GM19035 (cell line): ENCODE results near the gene UBAP2L.
"Not testable (repeated sequence)": the region's sequence is repeated elsewhere in the genome, so short reads cannot be mapped to it uniquely, and the experiment has no call there.

Experiments
- ATAC-seq: cut with Tn5 transposase; IDR thresholded peaks from one replicate; pipeline ENCODE4 v1.9.1; 2021; ENCODE audit not compliant: unreplicated experiment

The UBAP2L gene

DNA sequence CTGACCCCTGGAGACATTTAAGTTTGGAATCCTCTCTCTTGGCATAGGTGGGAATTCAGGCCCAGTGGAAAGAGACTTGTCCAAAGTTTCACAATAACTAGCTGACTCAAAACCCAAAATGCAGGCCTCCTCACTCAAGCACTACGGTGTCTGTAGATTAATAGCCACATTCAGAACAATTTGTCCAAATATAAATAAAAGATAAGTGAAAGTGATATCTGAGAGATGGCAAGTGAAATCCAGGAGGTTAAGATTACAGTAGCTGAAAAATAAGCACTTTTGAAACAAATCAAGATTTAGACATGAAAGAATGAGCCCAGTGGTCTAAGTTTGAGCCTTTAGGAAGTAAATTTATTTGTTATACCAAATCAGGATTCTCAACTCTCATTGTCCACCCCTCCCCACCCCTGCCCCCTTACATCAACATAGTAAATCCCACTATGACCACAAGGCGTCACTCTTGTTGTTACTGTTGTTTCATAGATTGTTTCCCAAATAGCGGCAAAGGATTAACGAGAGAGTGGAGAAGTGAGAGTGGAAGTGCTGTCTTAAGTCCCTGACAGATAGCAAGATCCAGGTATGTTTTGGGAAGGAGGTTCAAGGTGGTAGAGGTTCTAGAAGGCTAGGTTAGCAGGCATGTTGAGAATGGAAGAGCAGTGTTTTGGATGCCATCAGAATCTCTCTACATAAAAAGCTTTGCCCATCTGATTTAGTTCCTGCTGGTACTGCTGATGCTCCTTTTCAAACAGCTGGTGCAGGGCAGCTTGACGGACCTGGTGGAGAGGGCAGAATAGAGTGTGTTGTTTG, 21.8 kb upstream of the UBAP2L start:
- ATAC-seq: no peak

DNA sequence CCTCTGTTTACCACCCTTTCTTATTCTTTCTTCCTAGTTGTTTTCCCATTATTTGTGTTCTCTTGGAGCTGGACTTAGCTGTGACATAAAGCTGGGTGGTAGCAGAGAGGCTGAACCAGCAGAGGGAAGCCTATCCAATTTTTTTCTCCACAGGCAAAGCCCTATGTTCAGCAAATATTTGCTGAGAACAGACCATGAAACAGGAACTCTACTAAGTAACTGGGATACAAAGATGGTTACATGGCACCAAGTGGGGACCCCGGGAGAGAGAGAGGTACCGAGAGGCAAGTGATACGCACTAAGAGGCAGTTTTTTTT, 21.2 kb upstream of the UBAP2L start:
- no peak for ATAC-seq

DNA sequence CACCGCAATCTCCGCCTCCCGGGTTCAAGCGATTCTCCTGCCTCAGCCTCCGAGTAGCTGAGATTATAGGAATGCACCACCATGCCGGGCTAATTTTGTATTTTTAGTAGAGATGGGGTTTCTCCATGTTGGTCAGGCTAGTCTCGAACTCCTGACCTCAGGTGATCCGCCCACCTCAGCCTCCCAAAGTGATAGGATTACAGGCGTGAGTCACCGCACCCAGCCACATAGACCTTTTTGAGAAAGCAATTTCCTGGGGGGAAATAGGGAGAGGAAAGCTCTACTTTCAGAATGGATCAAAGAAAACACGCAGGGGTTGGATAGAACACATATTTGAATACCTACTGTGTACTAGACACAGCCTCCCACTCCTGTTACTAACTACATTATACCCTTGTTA, 15.0 kb upstream of the UBAP2L start:
- ATAC-seq: not testable (repeated sequence)

DNA sequence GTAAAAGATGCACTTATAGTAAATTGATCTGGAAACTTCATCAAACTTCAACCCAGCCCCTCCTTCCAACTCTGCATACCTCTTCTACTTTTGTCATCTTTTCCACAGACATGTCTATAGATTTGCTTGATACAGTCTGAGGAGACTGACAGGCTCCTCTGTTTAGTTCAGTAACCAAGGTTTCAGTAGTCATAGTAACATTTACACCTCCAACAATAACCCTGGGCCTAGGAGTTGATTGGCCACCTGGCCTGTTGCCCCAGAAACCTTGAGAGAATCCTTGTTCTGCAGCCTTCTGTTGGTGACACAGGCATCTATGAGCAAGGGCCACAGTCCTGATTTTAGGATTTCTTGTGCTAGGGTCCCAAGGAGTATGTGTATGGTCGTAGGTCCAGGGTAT, 14.6 kb upstream of the UBAP2L start, which contains the start of gene CFAP141:
Gene CFAP141 (minus strand): TSS at position 138 of the 400 bp plus-strand sequence. CDS start 26 bp downstream, at position 112.
- no peak for ATAC-seq

DNA sequence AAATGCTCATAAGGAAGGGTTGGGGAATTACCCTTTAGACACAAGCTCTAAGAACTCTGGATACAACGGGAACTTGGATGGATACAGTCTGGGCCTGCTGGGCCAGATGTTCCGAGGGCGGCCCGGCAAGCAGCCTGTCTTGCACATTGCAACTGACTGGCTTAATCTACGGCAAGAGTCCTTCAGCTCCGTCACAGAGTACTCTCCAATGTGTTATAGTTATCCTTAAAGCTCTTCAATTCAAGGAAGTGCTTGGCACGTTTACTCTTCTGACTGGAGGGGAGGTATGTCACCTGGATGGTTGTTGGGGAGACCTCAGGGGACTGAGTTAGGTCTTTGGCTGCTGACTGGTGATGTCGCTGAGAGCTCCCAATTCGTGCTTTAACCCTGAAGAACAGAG, 13.5 kb upstream of the UBAP2L start:
- no peak for ATAC-seq

DNA sequence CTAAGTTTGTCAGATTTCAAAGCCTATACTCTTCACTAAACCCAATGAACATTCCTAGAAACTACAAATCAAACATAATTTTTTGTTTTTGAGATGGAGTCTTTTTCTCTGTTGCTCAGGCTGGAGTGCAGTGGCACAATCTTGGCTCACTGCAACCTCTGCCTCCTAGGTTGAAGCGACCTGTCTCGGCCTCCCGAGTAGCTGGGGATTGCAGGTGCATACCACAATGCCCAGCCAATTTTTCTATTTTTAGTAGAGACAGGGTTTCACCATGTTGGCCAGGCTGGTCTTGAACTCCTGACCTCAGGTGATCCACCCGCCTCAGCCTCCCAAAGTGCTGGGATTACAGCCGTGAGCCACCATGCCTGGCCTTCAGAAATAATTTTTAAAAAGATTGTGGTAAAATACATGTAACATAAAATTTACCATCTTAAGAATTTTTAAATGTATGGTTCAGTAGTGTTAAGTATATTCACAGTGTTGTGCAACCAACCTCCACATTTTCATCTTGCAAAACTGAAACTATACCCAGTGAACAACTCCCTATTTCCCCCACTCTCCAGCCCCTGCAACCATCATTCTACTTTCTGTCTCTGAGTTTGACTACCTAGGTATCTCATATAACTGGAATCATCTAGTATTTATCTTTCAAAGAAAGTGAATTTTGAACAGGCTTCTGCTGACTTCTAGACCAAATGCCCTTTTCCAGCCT, 11.9 kb upstream of the UBAP2L start:
- no peak for ATAC-seq

DNA sequence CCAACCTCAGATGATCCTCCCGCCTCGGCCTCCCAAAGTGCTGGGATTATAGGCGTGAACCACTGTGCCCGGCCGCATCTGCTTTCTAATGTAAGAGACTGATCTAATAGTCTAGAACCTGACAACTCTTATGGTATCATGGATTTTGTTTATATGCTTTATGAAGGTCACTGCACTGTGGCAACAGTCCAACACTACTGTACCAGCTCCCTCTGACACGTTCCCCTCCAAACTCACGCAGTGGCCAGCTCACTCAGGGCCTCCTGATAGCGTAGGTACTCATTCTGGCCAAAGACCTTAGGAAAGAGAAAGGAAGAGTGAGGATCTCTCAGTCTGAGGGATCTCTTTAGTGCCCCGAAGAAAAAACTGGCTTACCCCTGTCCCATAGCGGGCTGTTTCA, 8.7 kb upstream of the UBAP2L start:
- no peak for ATAC-seq

DNA sequence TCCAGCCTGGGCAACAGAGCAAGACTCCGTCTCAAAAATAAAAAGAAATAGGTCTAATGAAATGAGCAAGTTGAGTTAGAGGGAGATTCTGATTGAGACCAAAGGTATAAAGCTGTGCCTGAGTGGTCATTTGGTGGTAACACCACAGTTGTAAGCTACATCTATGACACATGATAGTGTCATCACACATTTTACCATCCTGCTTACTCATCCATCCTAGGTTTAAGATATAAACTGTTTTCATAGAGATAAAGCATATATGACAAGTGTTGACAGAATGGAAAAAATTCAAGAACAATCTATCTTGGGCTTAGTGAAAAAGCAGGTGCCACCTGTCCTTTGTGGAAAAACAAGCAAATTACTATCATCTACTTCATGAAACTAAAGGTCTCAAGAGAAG, 7.5 kb upstream of the UBAP2L start:
- ATAC-seq: no peak

DNA sequence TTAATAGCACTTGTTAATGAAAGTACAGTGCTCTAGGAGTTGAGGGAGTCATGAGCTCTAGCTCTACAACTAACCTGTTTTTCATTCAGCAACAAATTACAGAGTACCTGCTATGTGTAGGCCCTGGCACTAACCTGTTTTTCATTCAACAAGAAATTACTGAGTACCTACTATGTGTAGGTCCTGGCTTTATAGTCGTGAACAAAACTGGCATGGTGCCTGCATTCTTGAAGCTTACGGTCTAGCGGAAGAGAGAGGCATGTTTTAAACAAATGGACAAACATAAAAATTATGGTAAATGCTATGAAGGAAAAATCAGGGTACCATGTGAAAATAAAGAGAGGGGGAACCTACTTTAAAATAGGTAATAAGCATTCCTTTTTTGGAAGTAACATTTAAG, 2.2 kb upstream of the UBAP2L start:
- no peak for ATAC-seq

DNA sequence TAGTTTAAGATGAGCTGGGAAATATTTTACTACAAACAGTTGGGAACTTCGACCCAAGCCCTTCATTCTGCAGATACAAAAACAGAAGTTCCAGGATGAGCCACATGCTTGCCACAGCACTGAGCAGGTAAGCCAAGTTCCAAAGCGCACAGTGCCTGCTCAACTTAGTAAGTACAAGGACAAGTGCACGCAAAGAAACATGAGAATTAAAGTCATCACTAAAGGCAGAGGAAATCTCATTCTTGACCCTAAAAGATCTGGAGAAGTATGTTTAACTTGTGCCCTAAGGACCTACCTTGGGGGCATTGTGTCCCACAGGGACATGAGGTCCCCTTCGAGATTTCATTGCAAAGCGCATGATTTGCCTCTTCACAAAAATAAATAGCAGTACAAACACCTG, 1.2 kb upstream of the UBAP2L start:
- no peak for ATAC-seq

DNA sequence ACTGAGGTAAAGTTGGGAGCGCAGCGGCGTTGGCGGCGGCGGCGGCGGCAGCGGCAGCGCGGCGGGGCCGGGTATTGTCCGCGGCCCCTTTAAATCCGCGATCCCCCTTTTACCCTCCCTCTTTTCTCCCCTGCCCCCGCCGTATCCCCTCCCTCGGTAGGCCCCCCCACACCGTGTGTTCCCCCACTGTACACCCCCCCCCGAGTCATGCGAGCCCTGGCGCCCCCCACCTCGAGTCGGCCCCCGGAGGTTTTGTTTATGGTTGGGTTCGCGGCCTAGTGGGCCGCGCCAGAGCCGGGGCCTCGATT, 169 bp downstream of the UBAP2L start:
- ATAC-seq: no peak

DNA sequence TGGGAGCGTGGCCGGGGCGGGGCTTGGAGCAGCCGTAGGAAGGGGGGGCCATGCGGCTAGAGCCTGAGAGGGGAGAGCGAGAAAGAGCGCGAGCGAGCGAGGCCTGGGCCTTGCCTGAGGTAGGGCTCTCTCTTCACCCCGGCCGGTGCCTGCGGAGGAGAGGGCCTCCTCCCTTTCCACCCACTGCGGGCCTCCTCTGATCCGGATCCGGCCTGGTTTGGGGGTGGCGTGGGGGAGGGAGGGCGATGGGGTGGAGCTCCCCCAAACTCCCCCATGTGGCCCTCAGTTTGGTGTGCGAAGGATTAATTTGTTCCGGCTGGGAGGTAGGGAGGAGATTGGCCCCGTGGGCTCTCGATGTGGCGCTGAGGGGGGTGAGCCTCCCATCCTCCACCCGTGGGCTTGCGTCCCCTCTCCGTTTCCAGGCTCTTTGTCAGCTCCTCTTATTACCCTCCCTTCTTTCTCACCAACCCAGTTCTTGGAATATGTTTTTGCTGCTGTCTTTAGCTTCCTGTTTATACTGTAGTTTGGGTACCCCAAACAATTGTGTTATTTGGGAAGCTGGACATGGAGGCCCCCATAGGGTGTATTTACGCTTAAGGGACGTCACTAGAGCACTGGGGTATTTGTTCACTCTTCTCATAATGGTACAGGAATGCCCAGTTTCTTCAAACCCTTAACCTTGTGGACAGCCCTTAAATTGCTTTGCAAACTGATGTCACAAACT, 685 bp downstream of the UBAP2L start:
- peak; percentile 29 for ATAC-seq

DNA sequence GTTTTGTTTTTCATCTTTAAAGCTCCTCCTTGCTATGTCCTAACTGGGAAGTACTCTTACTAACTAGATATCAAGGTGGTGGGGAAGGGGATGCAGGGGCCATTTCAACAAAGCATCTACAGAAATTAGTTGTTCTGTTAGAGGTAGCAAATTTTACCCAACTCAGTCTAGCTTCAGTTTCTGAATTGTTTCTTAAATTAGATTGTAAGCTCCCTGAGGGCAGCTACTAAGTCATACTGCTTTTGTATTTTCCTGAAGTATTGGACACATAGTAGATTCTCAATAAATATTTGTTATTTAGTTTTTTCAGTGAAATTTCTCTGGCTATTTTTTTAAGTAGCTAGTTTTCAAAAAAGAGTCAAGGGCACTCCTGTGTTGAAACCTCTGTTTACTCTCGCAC, 1.8 kb downstream of the UBAP2L start:
- ATAC-seq: no peak

DNA sequence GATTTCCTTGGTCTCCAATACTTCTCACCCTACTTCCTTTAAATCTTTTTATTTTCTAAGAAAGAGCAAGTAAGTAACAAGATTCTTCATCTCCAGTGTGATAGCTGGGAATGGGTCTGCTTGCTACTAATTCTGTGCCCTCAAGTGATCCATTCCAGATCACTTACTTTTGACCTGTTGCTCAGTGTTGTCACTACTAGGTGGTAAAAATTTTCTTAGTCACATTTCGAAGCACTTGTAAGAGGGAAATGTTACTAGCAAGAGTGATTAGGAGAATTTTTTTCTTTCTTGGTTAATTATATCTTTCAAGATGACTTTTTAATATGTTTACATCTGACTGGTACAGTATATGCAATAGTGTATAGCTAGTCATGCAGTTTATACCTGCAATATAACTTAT, 2.2 kb downstream of the UBAP2L start:
- ATAC-seq: no peak

DNA sequence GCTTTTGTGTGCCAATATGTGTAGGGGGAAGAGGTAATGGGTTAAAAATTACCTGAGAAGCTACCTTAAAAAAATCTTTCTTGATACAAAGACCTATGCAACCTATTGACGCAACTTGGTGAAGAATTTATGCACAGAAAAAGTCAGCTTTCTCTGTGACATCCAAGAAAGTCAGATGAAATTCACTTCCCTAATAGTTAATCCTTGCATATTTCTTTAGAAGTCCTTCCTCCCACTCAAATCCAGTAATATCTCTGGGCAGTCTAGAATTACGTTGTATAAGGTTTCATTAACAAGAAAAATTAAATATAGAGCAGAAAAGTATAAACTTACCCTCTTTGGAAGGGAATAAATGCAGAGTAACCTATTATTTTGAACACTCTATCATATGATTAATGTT, 2.9 kb downstream of the UBAP2L start:
- no peak for ATAC-seq

DNA sequence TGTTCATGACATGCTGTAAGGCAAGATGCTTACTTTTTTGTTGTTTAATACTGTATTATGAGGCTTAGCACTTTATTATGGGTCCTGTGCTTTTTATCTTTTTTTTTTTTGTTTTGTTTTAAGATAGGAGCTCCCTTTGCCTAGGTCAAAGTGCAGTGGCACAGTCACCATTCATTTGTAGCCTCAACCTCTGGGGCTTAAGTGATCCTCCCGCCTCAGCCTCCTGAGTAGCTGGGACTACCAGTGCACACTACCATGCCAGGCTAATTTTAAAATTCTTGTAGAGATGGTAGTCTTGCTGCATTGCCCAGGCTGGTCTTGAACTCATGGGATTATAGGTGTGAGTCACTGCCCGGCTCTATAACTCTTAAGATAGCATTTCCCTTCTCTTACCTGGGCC, 4.6 kb downstream of the UBAP2L start:
- no peak for ATAC-seq

DNA sequence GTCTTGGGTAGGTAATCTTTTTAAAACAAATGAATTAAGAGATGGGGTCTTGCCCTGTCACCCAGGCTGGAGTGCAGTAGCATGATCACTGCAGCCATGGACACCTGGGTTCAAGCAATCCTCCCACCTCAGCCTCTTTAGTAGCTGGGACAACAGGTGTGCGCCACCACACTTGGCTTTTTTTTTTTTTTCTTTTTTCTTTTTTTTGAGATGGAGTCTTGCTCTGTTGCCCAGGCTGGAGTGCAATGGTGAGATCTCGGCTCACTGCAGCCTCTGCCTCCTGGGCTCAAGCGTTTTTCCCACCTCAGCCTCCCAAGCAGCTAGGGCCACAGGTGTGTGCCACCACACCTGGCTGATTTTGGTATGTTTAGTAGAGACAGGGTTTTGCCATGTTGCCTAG, 10.4 kb downstream of the UBAP2L start:
- not testable (repeated sequence) for ATAC-seq

DNA sequence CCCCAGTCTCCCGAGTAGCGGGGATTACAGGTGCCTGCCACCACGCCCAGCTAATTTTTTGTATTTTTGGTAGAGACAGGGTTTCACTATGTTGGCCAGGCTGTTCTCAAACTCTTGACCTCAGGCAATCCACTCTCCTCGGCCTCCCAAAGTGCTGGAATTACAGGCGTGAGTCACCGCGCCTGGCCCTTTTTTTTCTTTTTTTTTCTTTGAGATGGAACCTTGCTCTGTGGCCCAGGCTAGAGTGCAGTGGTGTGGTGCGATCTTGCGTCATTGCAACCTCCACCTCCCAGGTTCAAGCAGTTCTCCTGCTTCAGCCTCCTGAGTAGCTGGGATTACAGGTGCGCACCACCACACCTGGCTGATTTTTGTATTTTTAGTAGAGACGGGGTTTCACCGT, 12.4 kb downstream of the UBAP2L start:
- not testable (repeated sequence) for ATAC-seq

DNA sequence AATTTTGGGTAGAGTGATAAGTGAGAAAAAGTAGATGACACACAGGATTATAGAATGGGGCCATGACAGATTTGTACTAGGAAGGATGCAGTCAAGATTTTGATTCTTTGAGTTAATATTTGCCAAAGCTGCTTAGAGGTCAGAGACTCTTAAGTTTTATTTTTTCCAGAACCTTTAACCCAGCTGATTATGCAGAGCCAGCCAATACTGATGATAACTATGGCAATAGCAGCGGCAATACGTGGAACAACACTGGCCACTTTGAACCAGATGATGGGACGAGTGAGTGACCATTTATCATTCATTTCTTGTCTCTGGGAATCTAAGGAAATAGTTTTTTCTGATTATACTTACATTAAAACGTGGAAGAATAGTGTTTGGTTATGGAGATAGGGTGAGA, 16.1 kb downstream of the UBAP2L start:
- no peak for ATAC-seq

DNA sequence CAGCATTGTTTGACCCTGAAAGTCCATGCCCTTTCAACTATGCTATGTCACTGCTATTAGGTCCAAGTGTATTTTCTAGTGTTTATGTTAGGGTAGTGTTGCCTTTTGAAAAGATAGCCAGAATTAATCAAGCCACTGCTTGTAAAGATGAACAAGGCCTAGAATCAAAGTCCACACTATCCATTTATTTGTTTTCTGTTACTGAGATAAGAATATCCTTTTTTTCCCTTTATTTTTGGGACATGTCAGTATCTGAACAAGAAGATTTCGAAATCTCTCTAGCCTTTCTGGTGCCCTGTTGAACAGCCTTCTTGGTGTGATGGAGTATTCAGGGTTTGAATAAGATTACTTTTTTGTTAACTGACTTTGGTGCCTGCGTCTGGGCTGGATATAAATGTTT, 16.7 kb downstream of the UBAP2L start:
- ATAC-seq: no peak

DNA sequence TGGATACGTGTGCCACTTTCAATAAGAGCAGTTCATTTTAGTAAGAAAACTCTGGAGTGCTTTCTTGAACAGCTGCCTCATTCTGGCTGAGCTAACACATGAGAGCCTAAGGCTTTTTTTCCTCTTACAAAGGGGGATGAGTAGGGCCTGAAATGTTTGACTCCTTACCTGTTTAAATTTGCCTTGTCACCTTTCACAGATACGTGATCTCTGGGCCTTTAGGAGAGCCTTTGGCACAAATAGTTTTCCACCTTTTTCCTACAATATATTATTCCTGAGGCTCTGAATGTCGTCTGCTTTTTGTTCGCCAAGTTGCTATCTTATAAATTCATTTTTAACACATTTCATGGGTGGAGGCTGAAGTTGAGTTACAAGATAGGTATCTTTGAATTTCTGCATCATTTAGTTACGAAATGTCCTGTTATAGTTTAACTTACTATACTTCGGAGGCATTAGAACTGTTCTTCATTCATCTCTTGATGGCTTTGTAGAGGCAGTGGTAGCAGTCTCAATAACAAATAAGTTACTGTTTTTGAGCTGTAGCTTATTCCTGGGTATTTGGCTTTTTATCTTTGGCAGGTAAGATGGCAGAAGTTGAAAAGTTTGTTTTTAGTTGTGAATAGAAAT, 17.2 kb downstream of the UBAP2L start:
- ATAC-seq: no peak

DNA sequence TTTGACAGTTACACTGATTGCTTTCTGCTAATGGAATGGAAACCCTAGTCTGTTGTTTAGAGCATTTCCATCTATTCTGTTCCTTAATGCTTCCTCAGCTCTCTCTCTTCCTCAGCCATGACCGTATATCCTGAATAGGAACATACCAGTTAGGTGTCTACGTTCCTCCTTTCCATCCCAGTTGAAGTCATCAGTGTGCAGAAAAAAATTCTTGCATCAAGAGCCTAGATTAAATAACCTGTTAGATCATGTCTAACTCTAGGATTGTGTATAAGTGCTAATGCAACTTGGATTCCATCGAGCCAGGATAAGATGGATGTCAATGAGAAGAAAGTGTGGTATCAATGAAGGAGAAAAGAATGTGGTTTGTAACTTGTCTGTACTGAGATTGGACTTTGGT, 18.7 kb downstream of the UBAP2L start:
- no peak for ATAC-seq
